Loucy (cell line): Measurements from ENCODE around the gene MGP.

Experiments
- CTCF ChIP-seq: fragments of 200-600 bp; sonication (generic); conservative IDR thresholded peaks from 2 replicates; pipeline ENCODE4 v1.5.1; 2014; ENCODE audit warnings: mild to moderate bottlenecking, antibody characterized with exemption, low read length
- EZH2phosphoT487 ChIP-seq: fragments of 200-600 bp; IDR thresholded peaks from 2 replicates; pipeline ENCODE4 v1.6.1; 2018; ENCODE audit warnings: antibody characterized with exemption, mild to moderate bottlenecking, moderate library complexity, borderline replicate concordance

GRCh38 chr12:14935031-14935430 is 49.4 kb upstream of the MGP start:
- no peak for TF ChIP-seq CTCF
- no peak for TF ChIP-seq EZH2phosphoT487
